ENCODE data around the gene HOXB13. TPM values are rescaled to one million over a fixed set of nuclear protein-coding genes. Genes with fewer than 3 reads are reported as not detected.

Gene HOXB13
- total and polyA plus RNA-seq, 2 donors from 2014 or later = not detected

DNA sequence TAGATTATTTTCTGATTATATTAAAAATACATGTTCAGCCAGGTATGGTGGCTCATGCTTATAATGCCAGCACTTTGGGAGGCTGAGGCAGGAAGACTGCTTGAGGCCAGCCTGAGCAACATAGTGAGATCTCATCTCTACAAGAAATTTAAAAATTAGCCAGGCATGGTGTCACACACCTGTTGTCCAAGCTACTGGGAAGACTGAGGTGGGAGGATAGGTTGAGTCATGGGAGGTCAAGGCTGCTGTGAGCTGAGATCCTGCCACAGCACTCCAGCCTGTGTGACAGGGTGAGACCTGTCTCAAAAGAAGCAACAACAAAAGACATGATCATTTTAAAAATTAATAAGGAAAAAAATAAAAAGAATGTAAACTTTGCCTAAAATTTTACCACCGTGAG lies 46.9 kb downstream of the HOXB13 start:
- Histone ChIP-seq H3K4me1 (ENCODE audit: control insufficient read depth in 2 of 3, insufficient read depth in 2 of 3, low read depth in 1 of 3, low read length in 3 of 3) (no peaks in the 10 kb centered on the region), H3K4me3 (ENCODE audit: low read length in 3 of 3) (no peak overlapping the region), H3K27ac (ENCODE audit: low read depth in 2 of 2, low read length in 2 of 2) (no peak overlapping the region), H3K27me3 (ENCODE audit: control insufficient read depth, insufficient read depth, low read length) (no peaks in the 10 kb centered on the region), H3K36me3 (ENCODE audit: control insufficient read depth in 2 of 3, insufficient read depth in 3 of 3, low read length in 3 of 3) (no peaks in the 10 kb centered on the region), H3K9ac (ENCODE audit: low read length in 3 of 3) (no peak overlapping the region), H3K9me3 (ENCODE audit: control insufficient read depth in 2 of 3, insufficient read depth in 1 of 3, low read length in 3 of 3) (no peaks in the 10 kb centered on the region)
- TF ChIP-seq, protein P1, sequence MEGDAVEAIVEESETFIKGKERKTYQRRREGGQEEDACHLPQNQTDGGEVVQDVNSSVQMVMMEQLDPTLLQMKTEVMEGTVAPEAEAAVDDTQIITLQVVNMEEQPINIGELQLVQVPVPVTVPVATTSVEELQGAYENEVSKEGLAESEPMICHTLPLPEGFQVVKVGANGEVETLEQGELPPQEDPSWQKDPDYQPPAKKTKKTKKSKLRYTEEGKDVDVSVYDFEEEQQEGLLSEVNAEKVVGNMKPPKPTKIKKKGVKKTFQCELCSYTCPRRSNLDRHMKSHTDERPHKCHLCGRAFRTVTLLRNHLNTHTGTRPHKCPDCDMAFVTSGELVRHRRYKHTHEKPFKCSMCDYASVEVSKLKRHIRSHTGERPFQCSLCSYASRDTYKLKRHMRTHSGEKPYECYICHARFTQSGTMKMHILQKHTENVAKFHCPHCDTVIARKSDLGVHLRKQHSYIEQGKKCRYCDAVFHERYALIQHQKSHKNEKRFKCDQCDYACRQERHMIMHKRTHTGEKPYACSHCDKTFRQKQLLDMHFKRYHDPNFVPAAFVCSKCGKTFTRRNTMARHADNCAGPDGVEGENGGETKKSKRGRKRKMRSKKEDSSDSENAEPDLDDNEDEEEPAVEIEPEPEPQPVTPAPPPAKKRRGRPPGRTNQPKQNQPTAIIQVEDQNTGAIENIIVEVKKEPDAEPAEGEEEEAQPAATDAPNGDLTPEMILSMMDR (IDR thresholded peaks at IDR 0.05; ENCODE audit: borderline replicate concordance, extremely low read depth, insufficient read depth) = no peak
- no peak for FAIRE-seq
- DNase-seq = no peak
- intact Hi-C loops (cut with DNase I) = loop anchor here (5.0 kb wide), 1 partner anchor 196 kb away; no protein-coding TSS in a partner anchor

DNA sequence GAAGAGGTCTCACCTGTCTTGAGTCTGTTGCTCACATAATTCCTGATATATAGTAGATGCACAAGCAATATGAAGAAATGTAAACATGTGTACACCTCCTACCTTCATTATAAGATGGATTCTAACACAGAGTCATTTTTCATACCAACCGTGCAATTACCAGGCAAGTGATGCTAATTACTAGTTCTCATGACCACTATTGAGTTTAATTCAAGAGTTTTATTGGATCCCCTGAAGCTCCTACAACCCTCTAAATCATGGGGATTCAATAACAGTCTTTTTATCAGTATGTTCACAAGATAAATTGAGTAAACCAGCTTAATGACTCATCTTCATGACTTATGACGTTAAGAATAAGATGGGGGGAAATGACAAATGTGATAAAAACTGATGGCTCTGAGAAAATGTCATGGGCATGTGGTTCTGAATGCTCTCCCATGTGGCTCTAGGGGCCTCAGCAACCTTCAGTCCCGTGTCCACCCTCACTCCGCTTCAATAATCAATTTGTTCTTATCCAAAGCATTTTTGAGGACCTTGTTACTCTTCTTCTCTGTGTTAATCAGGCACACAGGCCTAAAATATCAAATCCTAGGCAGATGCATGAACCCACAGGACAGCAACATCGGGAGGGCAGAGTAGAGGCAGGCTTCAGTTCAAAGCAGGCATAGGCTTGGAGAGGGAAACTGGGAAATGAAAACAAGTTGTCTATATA lies 49.0 kb downstream of the HOXB13 start:
- no peak for FAIRE-seq
- H3K27ac ChIP-seq (ENCODE audit: low read depth in 2 of 2, low read length in 2 of 2) = no peak overlapping the region
- no peaks in the 10 kb centered on the region for H3K9me3 ChIP-seq (ENCODE audit: control insufficient read depth in 2 of 3, insufficient read depth in 1 of 3, low read length in 3 of 3)
- TF ChIP-seq, protein P1 (IDR thresholded peaks at IDR 0.05; ENCODE audit: borderline replicate concordance, extremely low read depth, insufficient read depth) = no peak
- no peak overlapping the region for H3K9ac ChIP-seq (ENCODE audit: low read length in 3 of 3)
- no peak overlapping the region for H3K4me3 ChIP-seq (ENCODE audit: low read length in 3 of 3)
- intact Hi-C loops (cut with DNase I) = loop anchor here (5.0 kb wide), 1 partner anchor 198 kb away; no protein-coding TSS in a partner anchor
- H3K27me3 ChIP-seq (ENCODE audit: control insufficient read depth, insufficient read depth, low read length) = no peaks in the 10 kb centered on the region
- no peak for DNase-seq
- no peaks in the 10 kb centered on the region for H3K4me1 ChIP-seq (ENCODE audit: control insufficient read depth in 2 of 3, insufficient read depth in 2 of 3, low read depth in 1 of 3, low read length in 3 of 3)
- no peaks in the 10 kb centered on the region for H3K36me3 ChIP-seq (ENCODE audit: control insufficient read depth in 2 of 3, insufficient read depth in 3 of 3, low read length in 3 of 3)

DNA sequence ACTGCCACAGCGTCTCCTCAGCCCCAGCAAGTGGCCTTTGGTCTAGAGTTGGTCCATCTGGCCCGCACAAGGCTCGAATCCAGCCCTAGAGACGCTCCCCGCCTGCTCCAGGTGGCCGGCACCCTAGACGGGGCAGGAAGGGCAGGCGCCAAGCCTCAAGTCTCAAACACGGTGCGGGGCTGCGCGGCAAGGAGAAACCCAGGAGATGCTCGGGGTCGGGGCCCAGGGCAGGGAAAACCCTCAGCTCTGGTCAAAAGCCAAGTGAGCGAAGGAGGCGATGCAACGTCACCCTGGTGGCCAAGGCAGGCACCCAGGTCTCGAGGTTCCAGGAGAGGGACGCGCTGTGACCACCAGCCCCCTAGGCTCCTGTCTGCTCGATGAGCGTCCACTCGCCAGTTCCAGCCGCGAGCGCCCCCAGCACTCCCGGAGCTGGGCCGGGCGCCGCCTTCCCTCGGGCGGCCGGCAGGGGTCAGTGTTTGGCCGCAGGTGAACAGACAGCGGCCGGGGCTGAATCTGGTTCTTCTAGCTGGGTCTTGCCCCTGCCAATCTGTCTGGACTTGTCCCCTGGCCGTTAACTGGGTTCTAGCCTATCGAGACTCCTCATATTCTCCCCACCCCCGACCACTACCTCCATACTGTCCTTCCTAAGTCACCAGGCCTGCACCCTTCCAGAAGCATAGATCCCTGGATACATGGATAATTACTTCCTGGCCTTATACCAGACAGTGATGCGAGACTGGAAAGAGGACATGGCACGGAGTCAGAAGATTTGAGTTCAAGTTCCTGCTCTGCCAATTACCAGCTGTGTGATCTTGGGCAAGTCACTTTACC lies 50.2 kb downstream of the HOXB13 start:
- Histone ChIP-seq H3K27ac (ENCODE audit: low read depth in 2 of 2, low read length in 2 of 2) (no peak overlapping the region), H3K9ac (ENCODE audit: low read length in 3 of 3) (no peak overlapping the region), H3K4me3 (ENCODE audit: low read length in 3 of 3) (no peak overlapping the region), H3K4me1 (ENCODE audit: control insufficient read depth in 2 of 3, insufficient read depth in 2 of 3, low read depth in 1 of 3, low read length in 3 of 3) (no peaks in the 10 kb centered on the region), H3K27me3 (ENCODE audit: control insufficient read depth, insufficient read depth, low read length) (no peaks in the 10 kb centered on the region), H3K36me3 (ENCODE audit: control insufficient read depth in 2 of 3, insufficient read depth in 3 of 3, low read length in 3 of 3) (no peaks in the 10 kb centered on the region), H3K9me3 (ENCODE audit: control insufficient read depth in 2 of 3, insufficient read depth in 1 of 3, low read length in 3 of 3) (no peaks in the 10 kb centered on the region)
- peak; percentile 76 to 86 (median 83) for DNase-seq
- TF ChIP-seq, protein P1 (IDR thresholded peaks at IDR 0.05; ENCODE audit: borderline replicate concordance, extremely low read depth, insufficient read depth) = peak; percentile 86
- intact Hi-C loops (cut with DNase I) = no loop called here
- FAIRE-seq = no peak
